Activated CD4-positive, alpha-beta T cell treated with anti-CD3 and anti-CD28 coated beads, Interleukin-2, amount 10 ng/mL, durations not matched to agents 24 days and 14 days (primary cell): ENCODE results near the gene RB1. TPM values are rescaled to one million over a fixed set of nuclear protein-coding genes. Genes with fewer than 3 reads are reported as not detected.

ENCODE experiments used
- DNase-seq: peaks from one replicate; pipeline ENCODE4 v3.0.0; 2022
- H3K27ac Mint-ChIP-seq: one replicate; pipeline ENCODE4 v1.8.0; 2022; ENCODE audit warnings: mild to moderate bottlenecking, mixed read lengths
- H3K27me3 Mint-ChIP-seq: one replicate; pipeline ENCODE4 v1.8.0; 2022; ENCODE audit warnings: mixed read lengths
- H3K36me3 Mint-ChIP-seq: one replicate; pipeline ENCODE4 v1.8.0; 2022; ENCODE audit warnings: low read depth, mild to moderate bottlenecking, mixed read lengths
- H3K4me1 Mint-ChIP-seq: one replicate; pipeline ENCODE4 v1.8.0; 2021; ENCODE audit warnings: mixed read lengths
- H3K4me3 Mint-ChIP-seq: one replicate; pipeline ENCODE4 v1.8.0; 2022; ENCODE audit warnings: mild to moderate bottlenecking, moderate library complexity, mixed read lengths
- H3K9me3 Mint-ChIP-seq: one replicate; pipeline ENCODE4 v1.8.0; 2021; ENCODE audit warnings: mixed read lengths
- intact Hi-C: fragments of 100-400 bp; cut with micrococcal nuclease; formaldehyde crosslinking; loops from one replicate; pipeline ENCODE4 v1.15.1; 2023
- total RNA-seq: library from RNA; stranded (reverse); gene quantifications from 2 replicates; pipeline ENCODE4 v1.2.3, GENCODE V29; 2022

RB1 gene
- total RNA-seq, 1 donor from 2014 or later: 29.0 TPM

GRCh38 chr13:48483575-48483974 lies 180.0 kb downstream of the RB1 start:
- intact Hi-C loops: no loop called here
- H3K4me3 Mint-ChIP-seq: no peak overlapping the region
- H3K27ac Mint-ChIP-seq: no peak overlapping the region
- H3K9me3 Mint-ChIP-seq: peaks cover 4% of the 10 kb centered on the region
- DNase-seq: no peak
- peaks cover 36% of the 10 kb centered on the region for H3K36me3 Mint-ChIP-seq
- peaks cover 12% of the 10 kb centered on the region for H3K4me1 Mint-ChIP-seq
- no peaks in the 10 kb centered on the region for H3K27me3 Mint-ChIP-seq

DNA sequence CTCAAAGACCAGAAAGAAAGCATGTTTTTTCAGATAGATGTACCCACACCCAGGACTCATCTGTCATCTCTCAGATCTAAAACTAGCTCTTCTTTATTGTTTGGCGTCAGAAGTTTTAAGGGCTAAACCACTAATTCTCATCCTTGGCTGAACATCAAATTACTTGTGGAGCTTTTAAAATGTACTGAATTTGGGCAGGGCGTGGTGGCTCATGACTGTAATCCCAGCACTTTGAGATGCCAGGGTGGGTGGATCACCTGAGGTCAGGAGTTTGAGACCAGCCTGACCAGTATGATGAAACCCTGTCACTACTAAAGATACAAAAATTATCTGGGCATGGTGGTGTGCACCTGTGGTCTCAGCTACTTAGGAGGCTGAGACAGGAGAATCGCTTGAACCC lies 181.9 kb downstream of the RB1 start:
- Mint-ChIP-seq H3K4me1 (peaks cover 27% of the 10 kb centered on the region), H3K4me3 (no peak overlapping the region), H3K36me3 (peaks cover 29% of the 10 kb centered on the region), H3K27ac (no peak overlapping the region), H3K27me3 (no peaks in the 10 kb centered on the region), H3K9me3 (peaks cover 4% of the 10 kb centered on the region)
- intact Hi-C loops: no loop called here
- DNase-seq: no peak

GRCh38 chr13:48486362-48486761 lies 182.8 kb downstream of the RB1 start:
- Mint-ChIP-seq H3K4me3 (no peak overlapping the region), H3K36me3 (peaks cover 29% of the 10 kb centered on the region), H3K27ac (no peak overlapping the region), H3K4me1 (peaks cover 36% of the 10 kb centered on the region), H3K27me3 (no peaks in the 10 kb centered on the region), H3K9me3 (peaks cover 4% of the 10 kb centered on the region)
- no peak for DNase-seq
- intact Hi-C loops: no loop called here

GRCh38 chr13:48486836-48487235 lies 183.3 kb downstream of the RB1 start:
- Mint-ChIP-seq H3K4me1 (peaks cover 38% of the 10 kb centered on the region), H3K4me3 (no peak overlapping the region), H3K36me3 (peaks cover 29% of the 10 kb centered on the region), H3K9me3 (peaks cover 4% of the 10 kb centered on the region), H3K27ac (no peak overlapping the region), H3K27me3 (no peaks in the 10 kb centered on the region)
- DNase-seq: no peak
- intact Hi-C loops: no loop called here

- Mint-ChIP-seq H3K9me3 (peaks cover 4% of the 10 kb centered on the region), H3K36me3 (peaks cover 20% of the 10 kb centered on the region), H3K4me1 (peaks cover 38% of the 10 kb centered on the region), H3K27me3 (no peaks in the 10 kb centered on the region), H3K4me3 (no peak overlapping the region), H3K27ac (no peak overlapping the region)
- intact Hi-C loops: no loop called here
- no peak for DNase-seq
Measured at GRCh38 chr13:48487968-48488367, 184.4 kb downstream of the RB1 start.

DNA sequence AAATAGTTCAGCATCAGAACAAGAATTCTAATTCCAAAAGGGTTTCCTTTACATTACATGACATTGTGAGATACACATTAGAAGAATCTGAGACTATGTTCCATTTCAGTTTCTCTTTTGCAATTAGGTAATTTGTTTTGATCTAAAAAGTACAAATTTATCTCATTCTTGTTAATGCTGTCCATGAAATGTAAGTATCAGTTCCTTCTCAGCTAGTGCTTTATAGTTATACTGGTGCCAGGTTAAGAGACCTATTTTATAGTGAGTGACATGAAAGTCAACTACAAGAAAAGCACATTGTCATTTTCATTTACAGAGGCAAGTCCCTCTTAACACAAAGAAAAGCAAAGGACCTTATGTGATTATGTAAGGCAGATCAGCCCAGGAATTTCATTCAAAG lies 185.4 kb downstream of the RB1 start:
- DNase-seq: no peak
- Mint-ChIP-seq H3K9me3 (peaks cover 4% of the 10 kb centered on the region), H3K27me3 (no peaks in the 10 kb centered on the region), H3K27ac (peak overlapping the region; percentile 3), H3K4me1 (peaks cover 38% of the 10 kb centered on the region), H3K36me3 (peaks cover 16% of the 10 kb centered on the region), H3K4me3 (peak overlapping the region; percentile 32)
- intact Hi-C loops: no loop called here

- H3K9me3 Mint-ChIP-seq: peaks cover 4% of the 10 kb centered on the region
- H3K27me3 Mint-ChIP-seq: no peaks in the 10 kb centered on the region
- no peak for DNase-seq
- H3K4me3 Mint-ChIP-seq: no peak overlapping the region
- intact Hi-C loops: loop anchor here (2.0 kb wide), 2 partner anchors 41 to 87 kb away; no protein-coding TSS in a partner anchor
- peaks cover 16% of the 10 kb centered on the region for H3K36me3 Mint-ChIP-seq
- peaks cover 38% of the 10 kb centered on the region for H3K4me1 Mint-ChIP-seq
- H3K27ac Mint-ChIP-seq: no peak overlapping the region
Measured at GRCh38 chr13:48489666-48490065, 186.1 kb downstream of the RB1 start.

- H3K9me3 Mint-ChIP-seq: peaks cover 4% of the 10 kb centered on the region
- intact Hi-C loops: loop anchor here (2.0 kb wide), 2 partner anchors 41 to 87 kb away; no protein-coding TSS in a partner anchor
- peaks cover 15% of the 10 kb centered on the region for H3K36me3 Mint-ChIP-seq
- H3K4me3 Mint-ChIP-seq: no peak overlapping the region
- no peak for DNase-seq
- H3K27me3 Mint-ChIP-seq: no peaks in the 10 kb centered on the region
- peaks cover 38% of the 10 kb centered on the region for H3K4me1 Mint-ChIP-seq
- H3K27ac Mint-ChIP-seq: no peak overlapping the region
Measured at GRCh38 chr13:48490241-48490640, 186.7 kb downstream of the RB1 start.

- Mint-ChIP-seq H3K27ac (no peak overlapping the region), H3K9me3 (peaks cover 4% of the 10 kb centered on the region), H3K4me3 (no peak overlapping the region), H3K27me3 (no peaks in the 10 kb centered on the region), H3K4me1 (peaks cover 44% of the 10 kb centered on the region), H3K36me3 (peaks cover 8% of the 10 kb centered on the region)
- intact Hi-C loops: loop anchor here (1.0 to 2.0 kb wide), 5 partner anchors 14 to 89 kb away; partner anchors contain the start of gene RCBTB2
- DNase-seq: peak; percentile 61
Measured at GRCh38 chr13:48491423-48492095, 188.0 kb downstream of the RB1 start.

DNA sequence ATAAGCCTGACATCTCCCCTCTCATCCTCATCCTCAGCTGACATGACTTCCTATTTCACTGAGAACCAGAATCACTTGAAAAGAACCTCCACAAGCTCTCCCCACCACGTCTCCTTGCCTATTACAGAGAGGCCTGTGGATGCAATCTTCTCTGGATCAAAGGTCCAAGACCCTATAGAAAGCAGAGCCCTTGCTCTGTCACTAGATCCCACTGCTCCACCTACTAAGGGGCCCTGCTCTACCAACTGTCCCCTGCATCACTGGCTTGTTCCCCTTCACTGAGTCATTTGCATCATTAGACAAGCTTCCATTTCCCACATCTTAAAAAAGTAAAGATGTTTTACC lies 188.5 kb downstream of the RB1 start:
- no peak overlapping the region for H3K4me3 Mint-ChIP-seq
- peak; percentile 68 for DNase-seq
- peaks cover 5% of the 10 kb centered on the region for H3K36me3 Mint-ChIP-seq
- peaks cover 45% of the 10 kb centered on the region for H3K4me1 Mint-ChIP-seq
- no peak overlapping the region for H3K27ac Mint-ChIP-seq
- intact Hi-C loops: loop anchor here (1.0 to 2.0 kb wide), 3 partner anchors 13 to 71 kb away; partner anchors contain the start of gene RCBTB2
- H3K27me3 Mint-ChIP-seq: no peaks in the 10 kb centered on the region
- H3K9me3 Mint-ChIP-seq: peaks cover 4% of the 10 kb centered on the region

DNA sequence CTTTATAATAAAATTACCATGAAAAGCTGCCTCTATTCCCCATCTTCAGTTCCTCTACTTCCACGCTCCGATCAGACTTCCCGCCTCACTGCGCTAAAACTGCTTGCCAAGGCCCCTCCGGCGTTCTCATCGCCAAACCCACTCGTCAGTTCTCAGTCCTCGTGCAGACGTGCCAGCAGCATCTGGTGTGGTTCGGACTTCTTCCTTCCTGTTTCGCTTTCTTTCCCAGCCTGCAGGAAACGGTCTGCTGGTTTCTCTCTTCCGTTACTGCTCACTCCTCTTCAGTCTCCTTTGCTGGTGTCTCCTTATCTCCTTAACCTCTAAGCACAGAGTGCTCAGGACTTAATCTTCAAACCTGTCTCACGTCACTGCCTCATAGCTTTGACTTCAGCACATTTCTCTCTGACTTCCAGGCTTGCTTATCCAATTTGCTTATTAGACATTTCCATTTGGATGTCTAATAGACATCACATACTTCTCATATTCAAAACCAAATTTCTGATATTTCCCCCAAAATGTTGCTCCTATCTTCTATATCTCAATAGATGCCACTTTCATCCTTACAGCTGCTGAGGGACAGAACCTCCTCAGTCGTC lies 189.0 kb downstream of the RB1 start:
- Mint-ChIP-seq H3K4me1 (peaks cover 47% of the 10 kb centered on the region), H3K27me3 (no peaks in the 10 kb centered on the region), H3K9me3 (no peaks in the 10 kb centered on the region), H3K36me3 (peaks cover 2% of the 10 kb centered on the region), H3K4me3 (no peak overlapping the region), H3K27ac (no peak overlapping the region)
- peak; percentile 91 for DNase-seq
- intact Hi-C loops: loop anchor here (1.0 to 2.0 kb wide), 3 partner anchors 13 to 70 kb away; partner anchors contain the start of gene RCBTB2

- Mint-ChIP-seq H3K27me3 (no peaks in the 10 kb centered on the region), H3K4me1 (peaks cover 48% of the 10 kb centered on the region), H3K27ac (no peak overlapping the region), H3K36me3 (peaks cover 2% of the 10 kb centered on the region), H3K4me3 (no peak overlapping the region), H3K9me3 (no peaks in the 10 kb centered on the region)
- intact Hi-C loops: loop anchor here (2.0 kb wide), 2 partner anchors 40 to 70 kb away; partner anchors contain the start of gene RCBTB2
- peak; percentile 70 for DNase-seq
Measured at GRCh38 chr13:48493066-48493765, 189.7 kb downstream of the RB1 start.

DNA sequence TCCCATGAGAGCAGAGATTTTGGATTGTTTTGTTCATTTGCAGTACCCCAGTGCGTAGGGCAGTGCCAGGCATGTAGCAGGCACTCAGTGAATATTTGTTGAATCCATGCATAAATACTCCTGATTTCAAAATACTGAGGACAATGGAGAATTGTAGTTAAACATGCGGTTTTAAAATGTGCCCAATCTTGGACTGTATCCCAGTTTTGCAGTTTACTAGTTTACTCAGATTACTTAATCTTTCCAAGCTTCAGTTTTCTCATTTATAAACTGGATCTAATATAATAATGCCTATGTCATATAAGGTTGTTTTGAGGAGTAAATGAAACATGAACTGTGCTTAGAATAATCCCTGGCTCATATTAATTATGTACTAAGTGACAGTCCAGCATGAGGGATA lies 190.3 kb downstream of the RB1 start:
- intact Hi-C loops: loop anchor here (2.0 kb wide), 2 partner anchors 39 to 69 kb away; partner anchors contain the start of gene RCBTB2
- no peak for DNase-seq
- H3K9me3 Mint-ChIP-seq: no peaks in the 10 kb centered on the region
- H3K4me1 Mint-ChIP-seq: peaks cover 45% of the 10 kb centered on the region
- no peak overlapping the region for H3K27ac Mint-ChIP-seq
- H3K36me3 Mint-ChIP-seq: peaks cover 2% of the 10 kb centered on the region
- H3K4me3 Mint-ChIP-seq: no peak overlapping the region
- peaks cover 2% of the 10 kb centered on the region for H3K27me3 Mint-ChIP-seq

DNA sequence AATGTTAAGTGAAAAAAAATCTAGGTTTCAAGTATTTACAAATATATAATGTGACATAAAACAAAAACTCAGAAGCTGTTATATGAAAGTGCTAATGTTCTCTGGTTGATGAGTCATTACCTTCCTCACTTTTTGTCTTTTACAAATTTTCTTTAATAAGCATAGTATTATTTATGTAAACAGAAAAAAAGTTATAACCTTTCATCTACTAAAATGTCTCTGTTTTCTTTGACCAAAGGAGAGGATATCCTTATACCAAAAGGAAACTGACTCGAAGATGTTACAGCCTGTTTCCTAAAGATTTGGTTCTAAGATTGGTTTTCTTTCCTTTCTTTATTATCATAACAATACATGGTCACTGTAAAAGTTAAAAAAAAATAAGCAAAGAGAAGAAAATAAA lies 191.3 kb downstream of the RB1 start:
- intact Hi-C loops: no loop called here
- Mint-ChIP-seq H3K27ac (no peak overlapping the region), H3K4me3 (no peak overlapping the region), H3K27me3 (peaks cover 2% of the 10 kb centered on the region), H3K4me1 (peaks cover 43% of the 10 kb centered on the region), H3K36me3 (no peaks in the 10 kb centered on the region), H3K9me3 (no peaks in the 10 kb centered on the region)
- DNase-seq: no peak
